ENCODE data around the gene COL4A2.

Gene COL4A2

DNA sequence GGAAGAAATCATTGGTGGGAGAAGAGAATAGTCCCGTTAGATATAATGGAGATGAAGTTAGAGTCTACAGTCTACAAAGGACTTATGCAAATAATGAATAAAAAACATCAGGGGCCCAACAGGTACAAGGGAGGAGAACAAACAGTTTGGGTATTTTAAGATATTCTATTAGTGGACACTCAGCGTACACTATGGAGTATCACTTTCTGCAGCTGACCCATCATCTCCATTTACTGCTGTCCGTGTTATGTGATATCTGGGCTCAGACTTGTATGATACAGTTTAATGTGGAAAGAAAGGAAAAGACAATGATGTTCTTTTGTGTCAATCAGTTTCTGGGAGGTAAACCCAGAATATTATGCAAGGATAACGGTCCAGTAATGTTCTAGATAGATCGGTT, 128.2 kb downstream of the COL4A2 start:
- TF ChIP-seq, protein P1, sequence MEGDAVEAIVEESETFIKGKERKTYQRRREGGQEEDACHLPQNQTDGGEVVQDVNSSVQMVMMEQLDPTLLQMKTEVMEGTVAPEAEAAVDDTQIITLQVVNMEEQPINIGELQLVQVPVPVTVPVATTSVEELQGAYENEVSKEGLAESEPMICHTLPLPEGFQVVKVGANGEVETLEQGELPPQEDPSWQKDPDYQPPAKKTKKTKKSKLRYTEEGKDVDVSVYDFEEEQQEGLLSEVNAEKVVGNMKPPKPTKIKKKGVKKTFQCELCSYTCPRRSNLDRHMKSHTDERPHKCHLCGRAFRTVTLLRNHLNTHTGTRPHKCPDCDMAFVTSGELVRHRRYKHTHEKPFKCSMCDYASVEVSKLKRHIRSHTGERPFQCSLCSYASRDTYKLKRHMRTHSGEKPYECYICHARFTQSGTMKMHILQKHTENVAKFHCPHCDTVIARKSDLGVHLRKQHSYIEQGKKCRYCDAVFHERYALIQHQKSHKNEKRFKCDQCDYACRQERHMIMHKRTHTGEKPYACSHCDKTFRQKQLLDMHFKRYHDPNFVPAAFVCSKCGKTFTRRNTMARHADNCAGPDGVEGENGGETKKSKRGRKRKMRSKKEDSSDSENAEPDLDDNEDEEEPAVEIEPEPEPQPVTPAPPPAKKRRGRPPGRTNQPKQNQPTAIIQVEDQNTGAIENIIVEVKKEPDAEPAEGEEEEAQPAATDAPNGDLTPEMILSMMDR (IDR thresholded peaks at IDR 0.05; ENCODE audit: borderline replicate concordance, insufficient read depth, low read depth, low read length), result no peak
- no peak overlapping the region for H3K4me3 ChIP-seq (ENCODE audit: low read depth, low read length)

DNA sequence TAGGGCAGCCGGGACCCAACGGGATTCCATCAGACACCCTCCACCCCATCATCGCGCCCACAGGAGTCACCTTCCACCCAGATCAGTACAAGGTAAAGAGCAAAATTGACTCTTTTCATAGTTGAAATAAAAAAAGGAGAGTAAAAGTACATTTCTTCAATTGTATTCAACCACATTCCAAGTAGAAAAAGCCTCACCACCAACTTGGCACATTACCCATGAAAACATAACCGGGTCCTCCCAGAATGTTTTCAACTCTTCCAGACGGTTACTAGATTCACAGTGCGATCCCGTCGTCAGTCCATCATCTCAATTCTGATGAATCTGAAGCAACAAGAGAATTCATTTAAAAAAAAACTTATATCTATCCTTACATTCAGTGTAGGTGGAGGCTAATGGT, 129.2 kb downstream of the COL4A2 start:
- H3K4me3 ChIP-seq (ENCODE audit: low read depth, low read length), result no peak overlapping the region
- TF ChIP-seq, protein P1 (IDR thresholded peaks at IDR 0.05; ENCODE audit: borderline replicate concordance, insufficient read depth, low read depth, low read length), result no peak

DNA sequence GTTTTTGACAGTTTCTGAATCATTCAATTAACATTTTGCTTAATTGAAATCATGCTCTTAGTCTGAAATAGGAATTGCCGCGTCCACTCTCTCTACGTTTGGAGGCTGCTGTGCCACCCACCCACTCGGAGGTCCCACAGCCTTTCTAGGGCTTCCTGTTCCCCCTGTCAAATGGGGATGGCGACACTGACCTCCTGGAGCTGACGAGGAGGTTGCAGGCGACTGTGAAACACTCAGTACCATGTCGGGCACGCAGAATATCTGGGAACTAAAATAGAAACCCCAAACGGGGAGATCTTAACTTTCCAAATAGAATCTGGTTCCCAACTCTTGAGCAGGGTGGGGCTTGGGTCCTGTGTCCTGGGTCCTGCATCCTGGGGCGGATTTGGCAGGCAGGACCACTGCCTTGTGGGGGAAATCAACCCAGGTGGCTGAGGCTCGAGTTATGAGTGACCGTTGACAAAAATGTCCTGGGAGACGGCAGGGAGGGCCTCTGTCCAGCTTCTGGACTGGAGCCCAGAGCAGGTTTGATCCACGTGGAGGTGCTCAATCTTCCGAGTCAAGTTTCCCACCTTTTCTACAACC, 129.8 kb downstream of the COL4A2 start:
- H3K4me3 ChIP-seq (ENCODE audit: low read depth, low read length), result no peak overlapping the region
- TF ChIP-seq, protein P1 (IDR thresholded peaks at IDR 0.05; ENCODE audit: borderline replicate concordance, insufficient read depth, low read depth, low read length), result no peak

DNA sequence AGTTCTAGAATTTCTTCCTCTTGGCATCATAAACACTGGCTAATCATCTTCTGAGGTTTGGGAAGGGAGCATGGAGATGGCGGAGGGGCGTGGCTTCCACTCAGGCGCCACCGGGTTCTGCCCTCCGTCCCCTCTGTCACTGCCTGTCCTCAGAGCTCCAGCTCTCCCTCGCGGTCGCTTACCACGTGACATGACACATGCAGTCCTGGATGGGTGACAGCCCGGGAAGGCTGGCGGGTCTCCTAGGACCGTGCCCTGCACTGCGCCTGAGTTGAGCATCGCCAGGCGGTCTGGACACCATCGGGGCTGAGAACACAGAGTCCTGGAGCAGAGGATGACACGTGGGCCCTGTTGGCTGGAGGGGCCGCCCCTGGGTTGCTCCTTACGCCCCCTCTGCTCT, 131.1 kb downstream of the COL4A2 start:
- TF ChIP-seq, protein P1 (IDR thresholded peaks at IDR 0.05; ENCODE audit: borderline replicate concordance, insufficient read depth, low read depth, low read length), result no peak
- no peak overlapping the region for H3K4me3 ChIP-seq (ENCODE audit: low read depth, low read length)

DNA sequence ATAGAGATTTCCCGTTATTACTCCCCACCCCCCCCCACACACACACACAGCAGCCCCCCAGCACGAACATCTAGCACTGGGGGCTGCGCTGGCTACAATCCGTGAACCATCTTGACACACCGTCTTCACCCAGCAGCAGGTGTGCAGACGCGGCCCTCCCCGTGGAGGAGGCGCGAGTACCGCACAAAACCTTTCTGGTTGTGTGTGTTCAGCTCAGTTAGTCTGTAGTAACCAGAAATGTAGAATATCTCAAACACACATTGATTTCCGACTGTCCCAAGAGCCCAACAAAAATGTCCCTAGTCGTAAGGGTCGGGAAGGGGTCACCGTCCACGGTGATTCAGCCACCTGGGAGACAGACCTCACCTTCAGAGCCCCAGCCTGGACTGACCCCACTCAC, 131.7 kb downstream of the COL4A2 start:
- TF ChIP-seq, protein P1 (IDR thresholded peaks at IDR 0.05; ENCODE audit: borderline replicate concordance, insufficient read depth, low read depth, low read length), result no peak
- no peak overlapping the region for H3K4me3 ChIP-seq (ENCODE audit: low read depth, low read length)

DNA sequence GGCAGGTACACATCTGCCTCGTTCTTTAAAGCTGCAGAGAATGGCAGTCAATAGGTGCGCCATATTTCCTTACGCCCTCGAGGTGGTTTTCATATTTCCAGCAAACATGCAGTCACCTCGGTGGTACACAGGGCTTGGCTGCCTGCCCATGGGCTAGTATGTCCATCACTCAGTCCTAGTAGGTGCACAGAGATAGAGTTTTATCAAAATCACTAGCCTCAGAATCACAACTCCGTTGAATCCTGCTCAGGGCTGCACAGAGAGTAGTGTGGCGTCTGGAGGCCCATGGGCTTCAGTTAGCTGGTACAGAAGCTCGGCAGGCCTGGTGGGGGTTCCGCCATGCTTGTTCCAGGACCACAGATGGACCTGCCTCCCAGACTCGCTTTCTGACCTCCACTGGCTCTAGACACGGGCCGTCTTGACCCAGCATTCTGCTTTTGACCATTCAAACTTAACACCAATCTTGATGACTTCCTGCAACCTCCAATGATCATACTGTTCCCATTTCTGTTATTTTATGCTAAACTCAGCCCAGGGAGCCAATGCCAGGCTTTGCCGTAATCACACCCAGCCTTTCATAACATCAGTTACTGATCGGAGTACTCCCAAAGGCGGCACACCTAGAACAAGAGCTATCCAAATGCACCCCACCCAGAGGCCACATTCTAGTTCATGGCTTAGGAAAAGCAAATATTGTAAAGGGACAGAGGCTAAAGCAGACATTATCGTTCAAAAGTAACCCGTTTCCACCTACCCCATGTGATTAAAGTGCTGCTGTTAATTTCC, 134.1 kb downstream of the COL4A2 start:
- TF ChIP-seq, protein P1 (IDR thresholded peaks at IDR 0.05; ENCODE audit: borderline replicate concordance, insufficient read depth, low read depth, low read length), result no peak
- H3K4me3 ChIP-seq (ENCODE audit: low read depth, low read length), result no peak overlapping the region
